AML-193 (cell line): ENCODE data around the gene GFOD1.

Experiments used
- DNase-seq, 2 experiments: peaks; one replicate each; lab custom pipeline; 2025; lab: John Stamatoyannopoulos, UW

Gene GFOD1

DNA sequence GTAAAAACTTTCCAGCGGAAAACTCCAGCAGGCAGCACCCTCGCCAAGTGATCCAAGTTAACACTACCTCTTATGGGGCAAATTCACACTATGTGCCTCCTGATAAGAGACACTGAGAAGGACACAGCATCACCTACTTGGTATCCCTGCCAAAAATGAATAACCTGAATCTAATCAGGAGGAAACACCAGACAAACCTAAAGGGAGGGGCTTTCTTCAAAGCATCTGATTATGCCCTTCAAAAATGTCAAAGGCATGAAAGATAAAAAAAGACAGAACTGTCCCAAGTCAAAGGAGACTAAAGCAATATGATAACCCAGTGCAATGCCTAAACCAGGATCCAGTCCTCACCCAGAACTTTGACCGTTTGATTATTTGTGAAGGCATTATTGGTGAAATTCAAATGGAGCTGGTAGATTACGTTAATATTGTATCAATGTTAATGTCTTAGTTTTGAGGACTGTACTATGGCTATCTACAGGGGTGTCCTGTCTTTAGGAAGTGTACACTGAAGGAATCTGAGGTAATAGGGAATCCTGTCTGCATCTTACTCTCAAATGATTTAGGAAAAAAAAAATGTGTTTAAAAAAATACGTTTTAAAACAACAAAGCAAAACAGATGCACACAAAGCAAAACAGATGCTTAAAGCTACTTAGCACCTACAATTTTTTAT, 167.4 kb downstream of the GFOD1 start:
- DNase-seq: no peak

DNA sequence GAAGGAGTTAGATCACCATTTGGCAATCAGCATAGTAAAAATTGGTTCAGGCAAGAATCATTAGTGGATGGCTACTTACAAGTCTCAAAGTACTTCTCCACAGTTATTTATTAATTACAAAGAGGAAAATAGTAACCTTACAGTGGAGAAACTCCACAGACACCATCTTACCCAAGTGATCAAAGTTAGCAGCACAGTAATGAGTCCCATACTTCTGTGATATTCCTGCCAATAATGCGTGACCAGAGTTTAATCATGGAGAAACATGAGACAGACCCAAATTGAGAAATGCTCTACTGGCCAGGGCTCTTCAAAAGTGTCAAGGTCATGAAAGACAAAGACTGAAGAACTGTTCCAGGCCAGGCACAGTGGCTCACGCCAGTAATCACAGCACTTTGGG, 168.6 kb downstream of the GFOD1 start:
- no peak for DNase-seq

DNA sequence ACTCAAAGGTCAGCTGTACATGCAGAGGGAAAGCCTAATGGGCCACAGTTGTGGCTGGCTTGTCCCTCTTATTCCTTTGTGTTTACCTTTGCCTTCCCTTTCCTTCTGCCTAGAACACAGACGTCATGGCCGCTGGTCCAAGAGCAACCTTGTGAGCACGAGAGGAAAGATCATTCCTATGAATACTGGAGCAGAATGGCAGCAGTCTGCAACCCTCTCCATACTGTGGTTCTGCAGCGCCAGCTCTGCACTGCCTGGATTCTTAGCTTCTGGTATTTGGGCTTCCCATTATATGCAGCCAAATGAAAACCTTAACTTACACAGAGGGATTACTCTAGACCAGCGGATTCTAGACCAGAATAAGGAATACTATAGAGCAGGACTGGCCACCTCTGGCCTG, 171.5 kb downstream of the GFOD1 start:
- DNase-seq: no peak

DNA sequence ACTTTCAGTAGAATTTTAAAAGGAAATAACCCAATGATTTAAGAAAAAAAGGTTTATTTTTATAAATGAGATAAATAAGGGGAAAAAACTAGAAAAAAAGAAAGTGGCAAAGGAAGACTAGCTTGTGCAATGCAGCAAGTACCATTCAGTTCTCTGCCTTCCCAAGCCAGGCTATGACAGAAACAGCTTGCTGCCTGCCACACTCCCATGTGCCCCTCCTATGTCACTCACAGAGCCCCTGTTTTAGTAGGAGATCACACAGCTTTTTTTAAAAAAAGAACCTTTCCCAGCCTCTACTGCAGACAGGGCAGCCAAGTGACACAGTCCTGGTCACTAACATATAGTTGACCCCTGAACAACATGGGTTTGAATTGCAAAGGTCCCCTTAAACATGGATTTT, 172.6 kb downstream of the GFOD1 start:
- DNase-seq: no peak

DNA sequence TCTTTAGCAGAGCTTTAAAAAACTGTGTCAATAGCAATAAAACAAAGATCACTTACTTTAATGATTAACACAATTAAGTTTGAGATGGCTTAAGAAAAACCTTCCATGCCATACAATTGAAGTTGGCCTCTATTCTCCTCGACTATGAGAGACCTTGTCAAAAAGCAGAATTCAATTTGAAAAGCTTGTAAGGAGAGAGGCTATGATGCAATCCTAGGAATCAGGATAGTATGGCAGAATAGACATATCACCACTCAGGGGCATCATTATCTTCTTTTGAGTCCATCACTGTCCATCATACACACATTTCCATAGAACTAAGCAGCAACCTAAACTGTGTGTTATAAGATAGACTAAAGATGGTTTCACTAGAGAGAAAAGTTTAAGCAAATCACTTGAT, 176.2 kb downstream of the GFOD1 start:
- no peak for DNase-seq

DNA sequence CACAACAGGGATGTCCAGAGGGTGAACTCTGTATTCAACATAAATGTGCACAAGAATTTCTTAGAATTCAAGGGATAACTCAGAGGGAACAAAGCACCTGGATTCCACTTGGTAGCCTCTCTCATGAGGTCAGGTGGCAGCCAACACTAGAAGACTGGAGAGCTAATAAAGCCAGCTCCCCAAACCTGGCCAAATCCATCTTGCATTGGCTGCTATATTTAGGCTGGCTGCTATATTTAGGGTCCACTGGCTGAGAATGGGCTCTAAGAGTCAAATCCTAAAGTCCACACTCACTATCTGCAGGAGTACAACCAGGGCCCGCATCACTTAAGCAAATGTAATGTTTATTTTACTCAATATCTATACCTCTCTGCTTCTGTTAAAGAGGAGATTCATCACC, 179.1 kb downstream of the GFOD1 start:
- no peak for DNase-seq
